ENCODE data around the gene OVCH2. TPM values are rescaled to one million over a fixed set of nuclear protein-coding genes. Genes with fewer than 3 reads are reported as not detected.

OVCH2 gene
- total RNA-seq, 1 donor from 2014 or later: not detected

- DNase-seq (ENCODE audit: low read depth): no peak
- TF ChIP-seq CTCF (conservative IDR thresholded peaks at IDR 0.05; ENCODE audit: low read depth, low read length): no peak
- H3K4me3 ChIP-seq (ENCODE audit: low read depth, low read length): no peak overlapping the region
These were observed 52.0 kb downstream of the OVCH2 start for GRCh38 chr11:7654195-7654705.

GRCh38 chr11:7651700-7652099 lies 54.6 kb downstream of the OVCH2 start:
- DNase-seq (ENCODE audit: low read depth): no peak
- H3K4me3 ChIP-seq (ENCODE audit: low read depth, low read length): no peak overlapping the region
- no peak for TF ChIP-seq CTCF (conservative IDR thresholded peaks at IDR 0.05; ENCODE audit: low read depth, low read length)

- no peak overlapping the region for H3K4me3 ChIP-seq (ENCODE audit: low read depth, low read length)
- no peak for TF ChIP-seq CTCF (conservative IDR thresholded peaks at IDR 0.05; ENCODE audit: low read depth, low read length)
- no peak for DNase-seq (ENCODE audit: low read depth)
These were observed 55.1 kb downstream of the OVCH2 start for GRCh38 chr11:7651140-7651551.

- no peak overlapping the region for H3K4me3 ChIP-seq (ENCODE audit: low read depth, low read length)
- DNase-seq (ENCODE audit: low read depth): no peak
- no peak for TF ChIP-seq CTCF (conservative IDR thresholded peaks at IDR 0.05; ENCODE audit: low read depth, low read length)
These were observed 58.0 kb downstream of the OVCH2 start for GRCh38 chr11:7648264-7648663.

- H3K4me3 ChIP-seq (ENCODE audit: low read depth, low read length): no peak overlapping the region
- no peak for DNase-seq (ENCODE audit: low read depth)
- TF ChIP-seq CTCF (conservative IDR thresholded peaks at IDR 0.05; ENCODE audit: low read depth, low read length): no peak
These were observed 59.4 kb downstream of the OVCH2 start for GRCh38 chr11:7646866-7647265.

GRCh38 chr11:7645206-7645605 lies 61.1 kb downstream of the OVCH2 start:
- no peak for TF ChIP-seq CTCF (conservative IDR thresholded peaks at IDR 0.05; ENCODE audit: low read depth, low read length)

GRCh38 chr11:7643314-7643713 lies 63.0 kb downstream of the OVCH2 start:
- H3K4me3 ChIP-seq (ENCODE audit: low read depth, low read length): no peak overlapping the region
- no peak for DNase-seq (ENCODE audit: low read depth)
- no peak for TF ChIP-seq CTCF (conservative IDR thresholded peaks at IDR 0.05; ENCODE audit: low read depth, low read length)

More at GRCh38 chr11:7645206-7645605, 61.1 kb downstream of the OVCH2 start:
- no peak for DNase-seq (ENCODE audit: low read depth)
- H3K4me3 ChIP-seq (ENCODE audit: low read depth, low read length): no peak overlapping the region

Measured in epithelial cell of proximal tubule (primary cell).